HG02981 (cell line): ENCODE results near the gene PSMB5.
A peak's percentile ranks its signal among the peaks of the same experiment; 100 is the strongest.
"Not testable (repeated sequence)": the region's sequence is repeated elsewhere in the genome, so short reads cannot be mapped to it uniquely, and the experiment has no call there.

Source experiments
- ATAC-seq: cut with Tn5 transposase; IDR thresholded peaks from one replicate; pipeline ENCODE4 v1.9.1; 2021; ENCODE audit warnings: mild to moderate bottlenecking, moderate library complexity; ENCODE audit not compliant: unreplicated experiment

PSMB5 gene

DNA sequence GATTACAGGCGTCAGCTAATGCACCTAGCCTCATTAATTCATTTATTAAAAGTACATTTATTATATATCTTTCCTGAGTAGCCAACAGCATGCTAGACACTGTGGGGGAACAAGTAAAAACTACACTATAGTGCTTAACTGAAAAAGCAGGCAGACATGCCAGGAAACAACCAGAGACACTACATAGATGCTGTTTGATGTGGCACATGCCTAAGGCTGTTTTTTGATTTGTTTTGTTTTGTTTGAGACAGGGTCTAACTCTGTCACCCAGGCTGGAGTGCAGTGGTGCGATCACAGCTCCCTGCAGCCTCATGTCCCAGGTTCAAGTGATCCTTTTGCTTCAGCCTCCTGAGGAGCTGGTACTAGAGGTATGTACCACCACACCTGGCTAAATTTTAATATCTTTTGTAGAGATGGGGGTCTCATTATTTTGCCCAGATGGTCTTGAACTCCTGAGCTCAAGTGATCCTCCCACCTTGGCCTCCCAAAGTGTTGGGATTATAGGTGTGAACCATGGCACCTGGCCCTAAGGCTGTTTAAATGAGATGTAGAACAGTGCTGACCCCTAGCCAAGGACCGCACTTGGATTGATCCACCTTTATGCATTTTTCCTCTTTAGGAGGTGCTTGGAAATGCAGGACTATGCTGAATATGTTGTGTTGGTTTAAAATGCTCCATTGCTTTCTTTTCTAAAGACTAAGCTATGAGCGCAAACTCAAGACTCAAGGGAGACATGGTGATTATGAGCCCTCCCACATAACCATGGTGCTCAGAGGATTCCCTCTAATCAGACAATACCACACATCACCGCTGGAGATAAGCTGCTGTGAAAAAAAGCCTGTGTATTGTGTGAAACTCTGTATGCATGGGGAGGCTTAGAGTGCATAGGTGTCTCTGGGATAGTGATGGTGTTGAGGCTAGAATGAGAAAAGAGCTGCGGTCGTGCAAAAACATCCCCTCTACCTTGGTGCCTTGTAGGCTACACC is 14.3 kb downstream of the PSMB5 start:
- no peak for ATAC-seq

DNA sequence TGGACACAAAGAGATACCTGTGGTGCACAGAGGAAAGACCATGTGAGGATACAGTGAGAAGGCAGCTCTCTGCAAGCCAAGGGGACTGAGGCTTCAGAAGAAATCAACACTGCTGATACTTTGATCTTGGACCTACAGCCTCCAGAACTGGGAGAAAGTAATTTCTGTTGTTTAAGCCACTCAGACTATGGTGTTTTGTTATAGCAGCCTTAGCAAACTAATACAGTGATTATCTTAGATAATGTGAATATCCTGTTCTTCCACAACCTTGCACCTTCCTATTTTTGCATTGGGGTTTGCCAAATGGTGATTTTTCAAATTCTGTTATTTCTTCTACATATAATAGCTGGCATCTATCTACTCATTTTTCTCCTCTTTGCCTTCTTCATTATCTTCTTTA is 16.6 kb downstream of the PSMB5 start:
- no peak for ATAC-seq

DNA sequence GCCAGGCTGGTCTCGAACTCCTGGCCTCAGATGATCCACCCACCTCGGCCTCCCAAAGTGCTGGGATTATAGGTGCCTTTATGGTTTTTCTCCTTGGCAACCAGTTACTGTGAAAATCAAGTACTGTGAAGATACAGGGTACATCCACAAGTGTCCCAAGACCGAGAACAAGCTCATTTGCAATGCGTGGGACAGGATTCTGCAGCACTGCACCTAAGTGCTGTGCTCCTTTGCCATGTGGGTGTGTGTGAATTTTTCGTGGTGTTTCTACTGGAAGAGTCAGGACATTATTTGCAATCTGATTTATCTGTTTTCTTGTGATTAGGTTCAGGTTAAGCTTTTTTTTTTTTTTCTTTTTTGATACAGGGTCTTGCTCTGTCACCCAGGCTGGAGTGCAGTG is 17.6 kb downstream of the PSMB5 start:
- no peak for ATAC-seq

DNA sequence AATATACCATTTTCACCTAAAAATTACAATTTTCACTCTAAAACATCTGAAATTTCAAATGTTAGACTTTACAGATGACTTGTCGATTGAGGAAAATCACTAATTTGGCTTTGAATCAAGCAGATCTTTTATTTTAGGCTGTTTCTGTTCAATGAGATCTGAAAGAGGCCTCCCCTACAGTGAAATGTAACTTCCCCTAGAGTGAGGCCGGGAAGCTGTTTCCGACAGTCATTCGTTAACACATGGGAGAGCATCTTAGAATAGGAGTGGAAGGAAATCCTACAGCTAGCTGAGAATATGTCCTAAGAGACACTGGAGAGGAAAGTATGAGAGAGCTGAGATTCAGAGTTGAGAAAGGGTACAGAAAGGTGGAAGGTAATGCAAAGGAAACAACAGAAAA is 19.1 kb downstream of the PSMB5 start:
- no peak for ATAC-seq

DNA sequence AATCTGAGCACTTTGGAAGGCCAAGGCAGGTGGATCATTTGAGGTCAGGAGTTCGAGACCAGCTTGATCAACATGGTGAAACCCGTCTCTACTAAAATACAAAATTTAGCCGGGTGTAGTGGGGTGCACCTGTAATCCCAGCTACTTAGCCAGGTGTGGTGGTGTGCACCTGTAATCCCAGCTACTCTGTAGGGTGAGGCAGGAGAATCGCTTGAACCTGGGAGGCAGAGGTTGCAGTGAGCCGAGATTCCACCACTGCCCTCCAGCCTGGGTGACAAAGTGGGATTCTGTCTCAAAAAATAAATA is 21.0 kb downstream of the PSMB5 start:
- not testable (repeated sequence) for ATAC-seq

- ATAC-seq = no peak
Observed at GRCh38 chr14:23013054-23013748, 21.5 kb downstream of the PSMB5 start.

DNA sequence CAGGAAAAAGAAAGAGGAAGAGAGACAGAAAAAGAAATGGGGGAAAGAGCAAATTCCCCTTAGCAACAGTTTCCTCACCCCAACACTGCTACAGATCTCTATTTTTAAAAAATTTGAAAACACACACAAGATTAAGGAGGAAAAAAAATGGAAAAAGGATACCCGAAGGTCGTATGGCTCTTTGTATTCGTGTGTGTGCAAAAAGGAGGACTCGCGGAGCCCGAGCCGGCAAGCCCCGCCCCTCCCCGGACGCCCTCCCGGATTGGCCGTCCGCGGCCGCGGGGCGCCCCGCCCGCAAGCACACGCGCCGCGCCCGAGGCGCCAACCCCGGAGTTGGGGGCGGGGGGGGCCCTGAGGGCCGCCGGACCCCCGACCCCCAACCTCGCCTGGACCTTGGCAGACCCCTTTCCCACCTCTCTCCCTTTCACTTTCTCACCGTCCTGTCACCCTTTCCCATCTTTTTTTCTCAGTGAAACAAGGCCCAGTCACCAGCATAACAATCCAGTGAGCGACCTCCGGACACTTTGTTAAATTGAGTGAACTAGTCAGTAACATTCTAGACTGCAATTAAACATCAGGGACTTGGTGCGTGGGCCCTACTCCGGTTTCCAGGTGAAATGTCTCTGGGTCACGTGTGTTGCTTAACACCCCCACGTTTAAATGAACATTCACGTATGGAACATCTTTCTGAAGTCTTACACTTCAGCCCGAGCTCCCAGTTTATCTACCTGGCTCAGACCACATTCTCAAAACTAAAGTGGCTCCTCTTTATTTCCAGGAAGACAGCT is 24.6 kb downstream of the PSMB5 start, which contains the start of gene C14orf93:
C14orf93 (minus strand) TSS at position 205 of the 788 bp plus-strand sequence. CDS start 11,120 bp downstream, outside the sequence.
- ATAC-seq = no peak

DNA sequence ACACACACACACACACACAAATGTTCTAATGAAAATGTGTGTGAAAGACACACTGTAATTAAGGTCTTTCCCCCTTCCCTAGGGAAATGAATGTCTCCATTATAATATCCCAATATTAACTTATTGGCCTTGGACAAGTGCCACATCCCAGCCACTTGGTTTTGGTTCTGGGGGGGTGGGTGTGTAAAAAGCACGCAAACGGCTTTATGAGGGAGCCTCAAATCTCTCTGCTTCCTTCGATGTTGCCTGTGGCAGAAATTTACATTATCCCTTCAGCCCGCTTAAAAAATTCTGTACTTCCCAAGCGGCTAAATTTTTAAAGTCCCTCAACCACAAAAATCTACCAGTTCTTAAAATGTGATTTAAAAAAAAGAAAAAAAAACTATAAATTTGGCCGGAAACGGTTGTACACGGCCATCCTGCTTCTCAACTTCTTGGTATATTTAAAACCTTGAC is 25.2 kb downstream of the PSMB5 start:
- no peak for ATAC-seq

- no peak for ATAC-seq
Observed at GRCh38 chr14:23008831-23009230, 25.9 kb downstream of the PSMB5 start.

- ATAC-seq = peak; percentile 95
Observed at GRCh38 chr14:23006544-23007419, 27.9 kb downstream of the PSMB5 start.

- no peak for ATAC-seq
Observed at GRCh38 chr14:23006188-23006534, 28.5 kb downstream of the PSMB5 start.

DNA sequence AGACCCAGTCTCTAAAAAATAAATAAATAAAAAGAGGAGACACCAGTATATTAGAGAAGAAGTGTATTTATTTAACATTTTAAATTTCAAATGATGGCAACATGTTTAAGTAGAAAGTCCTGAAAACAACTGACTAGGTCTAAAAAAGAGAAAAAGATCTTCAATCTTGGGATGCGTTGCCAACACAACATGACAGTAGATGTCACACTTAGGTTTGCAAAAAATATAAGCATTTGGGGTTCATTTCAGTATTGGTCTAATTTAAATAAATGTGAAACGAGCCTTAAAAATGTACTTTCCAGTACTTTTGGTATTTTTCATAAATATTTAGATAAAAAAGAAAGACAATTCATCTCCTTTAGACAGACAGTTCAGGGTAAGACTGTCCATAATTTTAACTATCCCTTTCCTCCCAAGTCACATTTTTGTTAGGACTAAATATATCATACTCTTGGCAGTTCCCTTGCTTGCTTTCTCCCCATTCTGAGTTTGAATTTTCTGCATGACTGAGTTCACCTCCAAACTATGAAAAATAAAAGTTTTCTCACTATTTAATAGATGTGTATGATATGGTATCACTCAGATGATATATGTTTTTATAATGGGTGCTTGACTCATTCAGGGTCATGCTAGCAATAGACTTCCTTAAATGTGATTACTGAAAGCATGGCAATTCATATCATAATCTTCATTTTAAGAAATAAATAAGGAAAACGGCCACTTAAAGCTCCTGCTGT is 29.1 kb downstream of the PSMB5 start:
- no peak for ATAC-seq

- ATAC-seq = not testable (repeated sequence)
Observed at GRCh38 chr14:23004274-23004673, 30.4 kb downstream of the PSMB5 start.

- ATAC-seq = no peak
Observed at GRCh38 chr14:23002592-23002991, 32.1 kb downstream of the PSMB5 start.

GRCh38 chr14:23000860-23001259 is 33.8 kb downstream of the PSMB5 start:
- no peak for ATAC-seq

GRCh38 chr14:22998329-22999012 is 36.2 kb downstream of the PSMB5 start:
- ATAC-seq = no peak

DNA sequence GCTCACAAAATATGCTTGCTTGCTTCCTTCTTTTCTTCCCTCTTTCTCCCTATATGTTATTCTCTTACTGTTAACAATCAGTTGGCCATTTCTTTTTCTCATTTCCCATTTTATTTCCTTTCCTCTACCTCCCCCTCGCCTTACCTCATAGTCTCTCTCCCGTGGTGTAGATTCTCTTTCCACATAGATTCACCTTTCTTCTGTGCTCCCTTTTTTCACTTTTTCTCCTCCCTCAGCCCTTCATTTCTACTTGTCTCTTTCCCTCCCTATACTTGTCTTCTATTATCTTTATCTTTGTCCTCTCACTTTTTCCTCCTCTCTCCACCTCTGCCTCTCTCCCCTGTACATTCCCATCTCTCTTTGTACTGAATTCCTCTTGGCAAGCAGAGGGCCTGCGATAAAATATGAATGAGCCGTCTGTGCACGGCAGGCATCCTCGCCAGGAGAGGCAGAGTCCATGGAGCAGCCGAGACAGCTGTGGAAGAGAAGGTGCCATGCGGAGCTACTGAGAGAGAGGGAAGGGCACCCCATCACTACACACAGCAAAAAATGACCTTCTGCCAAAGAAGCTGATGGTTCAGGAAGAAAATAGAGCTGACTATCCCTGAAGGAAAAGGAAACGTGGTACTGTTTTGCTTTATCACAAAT is 36.9 kb downstream of the PSMB5 start:
- ATAC-seq = no peak
